Right lobe of liver (tissue), 6 donors: ENCODE data around the gene SPATA16. TPM values are rescaled to one million over a fixed set of nuclear protein-coding genes. Genes with fewer than 3 reads are reported as not detected.

Experiments used
- ATAC-seq, 4 donors: fragments of 200-7000 bp; cut with Tn5 transposase; one replicate each; pipeline ENCODE4 v1.9.1; 2020; ENCODE audit warnings: mild to moderate bottlenecking in 4 of 4, moderate library complexity in 4 of 4
- DNase-seq, 3 donors: peaks; one replicate each; pipeline ENCODE4 v3.0.0-alpha.2; 2020
- H3K27ac ChIP-seq, 3 donors: fragments of 200-600 bp; one replicate each; pipeline ENCODE4 v1.8.0; 2022
- H3K27me3 ChIP-seq, 2 donors: fragments of 200-600 bp; one replicate each; pipeline ENCODE4 v1.8.0; 2022
- H3K36me3 ChIP-seq, 4 donors: fragments of 200-600 bp; sonication (generic) in 1 of 4; one replicate each; pipeline versions ENCODE4 v1.5.1 to v1.8.0; 2017 to 2022; ENCODE audit warnings: control low read depth in 1 of 4
- H3K4me1 ChIP-seq, 4 donors: fragments of 200-600 bp; sonication (generic) in 1 of 4; one replicate each; pipeline versions ENCODE4 v1.5.1 to v1.8.0; 2017 to 2022; ENCODE audit warnings: control low read depth in 1 of 4
- H3K4me3 ChIP-seq, 3 donors: fragments of 200-600 bp; one replicate each; pipeline ENCODE4 v1.8.0; 2022
- H3K9me3 ChIP-seq, 4 donors: fragments of 200-600 bp; sonication (generic) in 1 of 4; one replicate each; pipeline versions ENCODE4 v1.5.1 to v1.8.0; 2017 to 2022; ENCODE audit warnings: control low read depth in 1 of 4
- POLR2A ChIP-seq: fragments of 450-650 bp; IDR thresholded peaks from one replicate; pipeline ENCODE4 v1.6.1; 2017; ENCODE audit warnings: antibody characterized with exemption, mild to moderate bottlenecking
- WGBS: methylation state at CpG from one replicate; pipeline ENCODE4 v1.1.6; 2018; ENCODE audit warnings: low coverage, low lambda C conversion rate; ENCODE audit not compliant: insufficient coverage; ENCODE audit errors: missing lambda C conversion rate; 5-methylcytosine and 5-hydroxymethylcytosine counted together
- intact Hi-C, 2 donors: fragments of 100-400 bp; cut with DNase I; formaldehyde crosslinking; loops; one replicate each; pipeline versions ENCODE4 v1.11.2 to v1.14.1; 2022
- total RNA-seq, 6 experiments: library from RNA; depleted of rRNA in 2 of 6; stranded (reverse); fragments of >200 nt in 2 of 6; fragmentation: NEBNext Ultra II Directional in 3 of 6; extraction: Animal tissue kit (Norgen Biotek cat#: 25700) in 3 of 6; gene quantifications; one replicate each; pipeline versions ENCODE4 v1.1.0 to v1.2.4, GENCODE V29; 2016 to 2023
- TF ChIP-seq, protein P1 (sequence below), 4 donors: fragments of 200-600 bp in 3 of 4; fragments of 450-650 bp in 1 of 4; IDR thresholded peaks; one replicate each; pipeline versions ENCODE4 v1.5.1 to v1.8.0; 2016 to 2022; ENCODE audit warnings: antibody characterized with exemption in 4 of 4, mild to moderate bottlenecking in 2 of 4
- donor health status: DM: no; HTN: yes; CAD: no.
- donor health status: DM: no; HTN: no; CAD: no.
- donor health status: DM: no; HTN: no; CAD: no.
- donor health status: DM: no; HTN: yes; CAD: no.
- donor health status: DM: no; HTN: yes; CAD: no.

SPATA16 gene
- total RNA-seq, 6 experiments from 2014 or later, result not detected

DNA sequence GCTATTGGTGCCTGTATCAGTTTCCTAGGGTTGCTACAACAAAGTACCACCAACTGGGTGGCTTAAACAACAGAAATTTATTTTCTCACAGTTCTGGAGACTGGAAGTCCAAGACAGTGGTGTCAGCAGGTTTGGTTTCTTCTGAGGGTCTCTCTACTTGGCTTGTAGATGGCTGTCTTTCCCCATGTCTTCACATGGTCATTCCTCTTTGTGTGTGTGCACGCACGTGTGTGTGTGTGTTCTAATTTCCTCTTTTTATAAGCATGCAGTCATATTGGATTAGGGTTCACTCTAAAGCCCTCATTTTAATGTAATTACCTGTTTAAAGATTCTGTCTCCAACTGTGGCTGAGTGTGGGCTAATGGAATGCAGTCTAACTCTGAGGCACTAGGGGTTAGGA, 182.5 kb downstream of the SPATA16 start:
- intact Hi-C loops, result no loop called here
- DNase-seq, result no peak
- H3K27me3 ChIP-seq, result no peaks in the 10 kb centered on the region
- H3K36me3 ChIP-seq, result no peaks in the 10 kb centered on the region
- WGBS, result 42% methylated on average over 2 of the region's 2 CpGs
- no peak for ATAC-seq
- TF ChIP-seq, protein P1, sequence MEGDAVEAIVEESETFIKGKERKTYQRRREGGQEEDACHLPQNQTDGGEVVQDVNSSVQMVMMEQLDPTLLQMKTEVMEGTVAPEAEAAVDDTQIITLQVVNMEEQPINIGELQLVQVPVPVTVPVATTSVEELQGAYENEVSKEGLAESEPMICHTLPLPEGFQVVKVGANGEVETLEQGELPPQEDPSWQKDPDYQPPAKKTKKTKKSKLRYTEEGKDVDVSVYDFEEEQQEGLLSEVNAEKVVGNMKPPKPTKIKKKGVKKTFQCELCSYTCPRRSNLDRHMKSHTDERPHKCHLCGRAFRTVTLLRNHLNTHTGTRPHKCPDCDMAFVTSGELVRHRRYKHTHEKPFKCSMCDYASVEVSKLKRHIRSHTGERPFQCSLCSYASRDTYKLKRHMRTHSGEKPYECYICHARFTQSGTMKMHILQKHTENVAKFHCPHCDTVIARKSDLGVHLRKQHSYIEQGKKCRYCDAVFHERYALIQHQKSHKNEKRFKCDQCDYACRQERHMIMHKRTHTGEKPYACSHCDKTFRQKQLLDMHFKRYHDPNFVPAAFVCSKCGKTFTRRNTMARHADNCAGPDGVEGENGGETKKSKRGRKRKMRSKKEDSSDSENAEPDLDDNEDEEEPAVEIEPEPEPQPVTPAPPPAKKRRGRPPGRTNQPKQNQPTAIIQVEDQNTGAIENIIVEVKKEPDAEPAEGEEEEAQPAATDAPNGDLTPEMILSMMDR (IDR thresholded peaks at IDR 0.05), result no peak
- no peak for TF ChIP-seq POLR2A
- H3K27ac ChIP-seq, result no peak overlapping the region
- H3K9me3 ChIP-seq, result no peaks in the 10 kb centered on the region
- no peak overlapping the region for H3K4me3 ChIP-seq
- H3K4me1 ChIP-seq, result no peaks in the 10 kb centered on the region

DNA sequence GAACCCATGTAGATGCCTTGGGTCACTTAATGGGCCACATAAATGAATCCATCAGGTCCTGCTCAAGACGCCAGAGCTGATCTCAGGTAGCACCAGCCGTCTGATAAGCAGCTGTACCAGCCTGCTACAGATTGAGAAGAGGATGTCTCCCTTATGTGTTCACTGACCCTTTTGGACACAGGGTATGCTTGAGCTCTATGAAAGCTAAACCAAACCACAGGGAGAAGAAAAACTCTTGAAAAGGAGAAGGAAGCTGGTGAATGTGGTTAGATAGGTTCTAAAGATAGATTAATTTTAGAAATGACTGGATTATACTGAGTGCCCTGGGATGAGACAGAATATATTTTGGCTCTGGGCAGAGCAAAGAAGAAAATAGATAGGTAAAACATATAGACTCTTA, 187.5 kb downstream of the SPATA16 start:
- intact Hi-C loops, result no loop called here
- TF ChIP-seq POLR2A, result no peak
- TF ChIP-seq, protein P1 (IDR thresholded peaks at IDR 0.05), result no peak
- ATAC-seq (no peak), DNase-seq (no peak)
- Histone ChIP-seq H3K4me3 (no peak overlapping the region), H3K27me3 (no peaks in the 10 kb centered on the region), H3K4me1 (no peaks in the 10 kb centered on the region), H3K9me3 (no peaks in the 10 kb centered on the region), H3K27ac (no peak overlapping the region), H3K36me3 (no peaks in the 10 kb centered on the region)
- WGBS, result 13% methylated on average over 2 of the region's 2 CpGs

DNA sequence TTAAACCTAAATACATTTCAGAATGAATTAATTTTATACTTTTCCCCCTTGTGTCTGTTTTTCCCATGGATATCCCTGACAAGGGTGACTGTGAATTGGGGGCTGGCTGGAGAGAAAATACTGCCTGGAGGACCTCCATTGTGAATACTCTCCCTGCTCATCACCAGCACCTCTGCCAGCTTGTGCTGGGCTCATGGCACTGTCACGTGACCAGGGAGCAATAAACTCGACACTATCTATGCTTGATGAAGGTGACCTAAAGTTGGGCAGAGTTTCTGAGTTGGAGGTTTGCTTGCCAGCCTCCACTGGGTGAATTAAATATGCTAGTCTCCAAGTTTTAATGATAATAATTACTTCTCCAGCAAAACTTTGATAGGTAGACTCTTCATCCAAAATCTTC, 189.5 kb downstream of the SPATA16 start:
- ATAC-seq, result no peak
- no peak for TF ChIP-seq POLR2A
- TF ChIP-seq, protein P1 (IDR thresholded peaks at IDR 0.05), result no peak

GRCh38 chr3:172946061-172946460, 195.0 kb downstream of the SPATA16 start:
- DNase-seq (no peak), ATAC-seq (peak in 1 of 4 donors; percentile 41)
- WGBS, result 65% methylated on average over 2 of the region's 2 CpGs
- Histone ChIP-seq H3K9me3 (no peaks in the 10 kb centered on the region), H3K27ac (no peak overlapping the region), H3K36me3 (no peaks in the 10 kb centered on the region), H3K27me3 (no peaks in the 10 kb centered on the region), H3K4me1 (no peaks in the 10 kb centered on the region), H3K4me3 (no peak overlapping the region)
- intact Hi-C loops, result no loop called here
- TF ChIP-seq POLR2A, result no peak
- TF ChIP-seq, protein P1 (IDR thresholded peaks at IDR 0.05), result no peak

More for the DNA sequence above, 189.5 kb downstream of the SPATA16 start:
- no peak overlapping the region for H3K27ac ChIP-seq
- no peaks in the 10 kb centered on the region for H3K27me3 ChIP-seq
- DNase-seq, result no peak
- intact Hi-C loops, result no loop called here
- no peaks in the 10 kb centered on the region for H3K9me3 ChIP-seq
- H3K4me1 ChIP-seq, result no peaks in the 10 kb centered on the region
- no peak overlapping the region for H3K4me3 ChIP-seq
- no peaks in the 10 kb centered on the region for H3K36me3 ChIP-seq
- 14% methylated on average over 2 of the region's 2 CpGs for WGBS
